ENCODE results near the gene SERPINA1.

SERPINA1 gene

GRCh38 chr14:94379291-94380224, 8.8 kb downstream of the SERPINA1 start:
- TF ChIP-seq, protein P1, sequence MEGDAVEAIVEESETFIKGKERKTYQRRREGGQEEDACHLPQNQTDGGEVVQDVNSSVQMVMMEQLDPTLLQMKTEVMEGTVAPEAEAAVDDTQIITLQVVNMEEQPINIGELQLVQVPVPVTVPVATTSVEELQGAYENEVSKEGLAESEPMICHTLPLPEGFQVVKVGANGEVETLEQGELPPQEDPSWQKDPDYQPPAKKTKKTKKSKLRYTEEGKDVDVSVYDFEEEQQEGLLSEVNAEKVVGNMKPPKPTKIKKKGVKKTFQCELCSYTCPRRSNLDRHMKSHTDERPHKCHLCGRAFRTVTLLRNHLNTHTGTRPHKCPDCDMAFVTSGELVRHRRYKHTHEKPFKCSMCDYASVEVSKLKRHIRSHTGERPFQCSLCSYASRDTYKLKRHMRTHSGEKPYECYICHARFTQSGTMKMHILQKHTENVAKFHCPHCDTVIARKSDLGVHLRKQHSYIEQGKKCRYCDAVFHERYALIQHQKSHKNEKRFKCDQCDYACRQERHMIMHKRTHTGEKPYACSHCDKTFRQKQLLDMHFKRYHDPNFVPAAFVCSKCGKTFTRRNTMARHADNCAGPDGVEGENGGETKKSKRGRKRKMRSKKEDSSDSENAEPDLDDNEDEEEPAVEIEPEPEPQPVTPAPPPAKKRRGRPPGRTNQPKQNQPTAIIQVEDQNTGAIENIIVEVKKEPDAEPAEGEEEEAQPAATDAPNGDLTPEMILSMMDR (conservative IDR thresholded peaks at IDR 0.05; ENCODE audit: low read depth, low read length), result no peak
- Histone ChIP-seq H3K4me1 (ENCODE audit: low read depth, poor library complexity, severe bottlenecking) (no peaks in the 10 kb centered on the region), H3K79me2 (ENCODE audit: insufficient read depth, low read depth) (no peaks in the 10 kb centered on the region), H3K36me3 (ENCODE audit: insufficient read depth) (no peaks in the 10 kb centered on the region), H4K20me1 (ENCODE audit: insufficient read depth) (no peaks in the 10 kb centered on the region), H3K4me3 (IDR thresholded peaks at IDR 0.05; ENCODE audit: insufficient read depth, low read depth, low read length) (no peak overlapping the region), H3K27me3 (ENCODE audit: insufficient read depth, low read depth) (no peaks in the 10 kb centered on the region), H2AFZ (ENCODE audit: low read depth) (no peak overlapping the region), H3K9ac (no peak overlapping the region), H3K4me2 (no peak overlapping the region), H3K27ac (no peak overlapping the region)

DNA sequence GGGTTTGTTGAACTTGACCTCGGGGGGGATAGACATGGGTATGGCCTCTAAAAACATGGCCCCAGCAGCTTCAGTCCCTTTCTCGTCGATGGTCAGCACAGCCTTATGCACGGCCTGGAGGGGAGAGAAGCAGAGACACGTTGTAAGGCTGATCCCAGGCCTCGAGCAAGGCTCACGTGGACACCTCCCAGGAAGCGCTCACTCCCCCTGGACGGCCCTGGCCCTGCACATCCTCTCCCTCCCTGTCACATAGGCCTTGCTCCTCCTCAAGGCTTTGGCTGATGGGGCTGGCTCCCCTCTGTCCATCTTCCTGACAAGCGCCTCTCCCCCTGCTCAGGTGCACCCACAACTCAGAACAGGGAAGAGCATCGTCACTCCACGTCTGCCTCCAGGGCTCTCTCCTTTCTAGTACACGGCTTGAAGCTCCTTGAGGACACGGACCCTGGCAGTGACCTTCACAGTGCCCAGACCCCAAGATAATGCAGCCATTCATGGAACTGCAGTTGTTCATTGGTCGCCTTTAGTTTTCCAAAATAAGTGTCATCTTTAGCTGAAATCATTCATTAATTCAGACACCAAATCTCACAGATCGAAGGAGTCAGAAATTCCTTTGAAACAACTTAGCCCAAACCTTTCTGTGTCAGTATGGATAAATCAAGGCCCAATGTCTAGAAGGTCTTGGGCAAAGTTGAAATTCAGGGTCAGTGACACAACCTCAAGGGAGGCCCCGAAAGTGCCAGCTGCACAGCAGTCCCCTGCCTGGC, 9.7 kb downstream of the SERPINA1 start:
- Histone ChIP-seq H2AFZ (ENCODE audit: low read depth) (no peak overlapping the region), H3K36me3 (ENCODE audit: insufficient read depth) (no peaks in the 10 kb centered on the region), H3K27ac (no peak overlapping the region), H3K4me1 (ENCODE audit: low read depth, poor library complexity, severe bottlenecking) (no peaks in the 10 kb centered on the region), H3K9ac (no peak overlapping the region), H3K4me2 (no peak overlapping the region), H4K20me1 (ENCODE audit: insufficient read depth) (no peaks in the 10 kb centered on the region), H3K4me3 (IDR thresholded peaks at IDR 0.05; ENCODE audit: insufficient read depth, low read depth, low read length) (no peak overlapping the region), H3K79me2 (ENCODE audit: insufficient read depth, low read depth) (no peaks in the 10 kb centered on the region), H3K27me3 (ENCODE audit: insufficient read depth, low read depth) (no peaks in the 10 kb centered on the region)
- TF ChIP-seq, protein P1 (conservative IDR thresholded peaks at IDR 0.05; ENCODE audit: low read depth, low read length), result no peak

DNA sequence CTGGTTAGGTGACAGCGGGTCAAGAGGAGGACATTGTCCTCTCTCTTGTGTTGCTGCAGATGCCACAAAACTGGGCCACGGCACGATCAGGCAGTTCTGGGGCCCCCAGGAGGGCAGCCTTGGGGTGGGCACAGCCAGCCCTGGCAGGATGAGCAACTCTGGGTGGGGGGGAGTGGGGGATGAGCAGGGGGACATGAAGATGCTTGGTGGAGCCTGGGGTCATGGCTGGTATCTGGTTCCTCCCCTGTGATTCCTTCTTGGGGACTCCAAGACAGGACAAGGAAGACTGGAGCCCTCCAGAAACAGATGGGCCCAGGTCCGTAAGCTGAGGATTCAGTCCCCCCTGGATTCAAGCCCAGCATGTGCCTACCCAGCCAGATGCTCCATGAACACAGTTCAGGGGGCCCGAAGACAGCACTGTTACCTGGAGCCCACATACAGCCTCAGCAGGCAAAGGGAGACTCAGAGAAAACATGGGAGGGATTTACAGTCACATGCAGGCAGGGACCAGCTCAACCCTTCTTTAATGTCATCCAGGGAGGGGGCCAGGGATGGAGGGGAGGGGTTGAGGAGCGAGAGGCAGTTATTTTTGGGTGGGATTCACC, 10.4 kb downstream of the SERPINA1 start:
- no peak overlapping the region for H3K4me3 ChIP-seq (IDR thresholded peaks at IDR 0.05; ENCODE audit: insufficient read depth, low read depth, low read length)
- H3K36me3 ChIP-seq (ENCODE audit: insufficient read depth), result no peaks in the 10 kb centered on the region
- no peak overlapping the region for H3K27ac ChIP-seq
- TF ChIP-seq, protein P1 (conservative IDR thresholded peaks at IDR 0.05; ENCODE audit: low read depth, low read length), result no peak
- no peaks in the 10 kb centered on the region for H3K79me2 ChIP-seq (ENCODE audit: insufficient read depth, low read depth)
- H3K4me2 ChIP-seq, result no peak overlapping the region
- H3K27me3 ChIP-seq (ENCODE audit: insufficient read depth, low read depth), result no peaks in the 10 kb centered on the region
- H3K9ac ChIP-seq, result no peak overlapping the region
- H4K20me1 ChIP-seq (ENCODE audit: insufficient read depth), result no peaks in the 10 kb centered on the region
- H2AFZ ChIP-seq (ENCODE audit: low read depth), result no peak overlapping the region
- no peaks in the 10 kb centered on the region for H3K4me1 ChIP-seq (ENCODE audit: low read depth, poor library complexity, severe bottlenecking)

DNA sequence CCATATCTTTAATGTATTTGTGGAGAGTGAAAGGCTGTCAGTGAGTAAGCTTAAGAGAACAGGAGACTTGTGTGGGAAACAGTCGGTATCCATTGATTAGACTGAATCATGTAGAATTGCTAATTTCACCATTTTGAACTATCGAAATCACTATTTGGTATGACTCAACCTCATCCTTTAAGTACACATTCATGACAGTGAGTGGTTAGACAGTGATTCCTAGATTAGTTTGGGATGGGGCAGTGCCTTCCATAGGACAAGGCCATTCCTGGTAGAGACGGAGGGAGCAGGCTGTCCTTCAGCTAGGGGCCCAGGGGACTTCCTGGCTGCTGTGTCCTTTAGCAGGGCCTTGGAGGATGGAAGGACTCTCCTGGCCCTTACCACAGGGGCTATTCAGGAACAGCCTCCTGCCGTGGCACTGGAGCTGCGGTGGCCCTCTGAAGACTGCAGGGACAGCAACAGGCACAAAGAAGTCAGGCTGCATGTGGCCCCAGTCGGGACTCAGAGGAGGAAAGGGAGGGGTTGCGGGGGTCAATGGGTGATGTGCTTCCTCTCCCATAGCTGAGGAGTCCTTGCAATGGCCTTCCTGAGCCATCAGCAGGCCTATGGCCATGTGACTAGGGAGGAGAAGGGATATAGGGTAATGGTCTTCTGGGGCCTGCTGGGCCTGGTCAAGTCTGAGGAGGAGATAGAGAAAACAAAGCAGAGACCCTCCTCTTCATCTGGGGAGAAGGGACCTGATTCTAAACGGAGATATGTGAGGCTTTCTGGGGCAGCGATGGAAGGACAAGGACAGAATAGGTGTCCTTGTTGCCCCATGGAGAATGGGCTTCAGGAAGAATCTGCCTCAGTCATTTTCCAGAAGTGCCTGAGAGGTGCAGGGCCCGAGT, 11.2 kb downstream of the SERPINA1 start:
- H3K4me3 ChIP-seq (IDR thresholded peaks at IDR 0.05; ENCODE audit: insufficient read depth, low read depth, low read length), result no peak overlapping the region
- TF ChIP-seq, protein P1 (conservative IDR thresholded peaks at IDR 0.05; ENCODE audit: low read depth, low read length), result no peak
- H3K27ac ChIP-seq, result no peak overlapping the region
- H3K4me2 ChIP-seq, result no peak overlapping the region
- no peaks in the 10 kb centered on the region for H3K79me2 ChIP-seq (ENCODE audit: insufficient read depth, low read depth)
- H3K4me1 ChIP-seq (ENCODE audit: low read depth, poor library complexity, severe bottlenecking), result no peaks in the 10 kb centered on the region
- H2AFZ ChIP-seq (ENCODE audit: low read depth), result no peak overlapping the region
- H4K20me1 ChIP-seq (ENCODE audit: insufficient read depth), result no peaks in the 10 kb centered on the region
- no peaks in the 10 kb centered on the region for H3K27me3 ChIP-seq (ENCODE audit: insufficient read depth, low read depth)
- no peaks in the 10 kb centered on the region for H3K36me3 ChIP-seq (ENCODE audit: insufficient read depth)
- no peak overlapping the region for H3K9ac ChIP-seq
